Omental fat pad (tissue), 4 donors: Measurements from ENCODE around the gene IL24. TPM values are rescaled to one million over a fixed set of nuclear protein-coding genes. Genes with fewer than 3 reads are reported as not detected.

Experiments
- ATAC-seq: fragments of 150-250 bp; one replicate; pipeline ENCODE4 v1.9.1; 2016; ENCODE audit warnings: mild to moderate bottlenecking, moderate library complexity; ENCODE audit not compliant: low FRiP score
- DNase-seq: peaks from one replicate; pipeline ENCODE4 v3.0.0-alpha.2; 2019; ENCODE audit warnings: low spot score
- total RNA-seq, 4 donors: library from RNA; depleted of rRNA; stranded (reverse); fragments of >200 nt; gene quantifications; one replicate each; pipeline ENCODE4 v1.1.0, GENCODE V29; 2016
- TF ChIP-seq, protein P1 (sequence below), 3 donors: fragments of 450-650 bp; IDR thresholded peaks; one replicate each; pipeline ENCODE4 v1.5.1; 2016 to 2017; ENCODE audit warnings: antibody characterized with exemption in 3 of 3, mild to moderate bottlenecking in 3 of 3, moderate library complexity in 2 of 3

IL24 gene
- total RNA-seq, 4 donors from 2014 or later, result 5.1 to 65.1 TPM; not detected in 2

DNA sequence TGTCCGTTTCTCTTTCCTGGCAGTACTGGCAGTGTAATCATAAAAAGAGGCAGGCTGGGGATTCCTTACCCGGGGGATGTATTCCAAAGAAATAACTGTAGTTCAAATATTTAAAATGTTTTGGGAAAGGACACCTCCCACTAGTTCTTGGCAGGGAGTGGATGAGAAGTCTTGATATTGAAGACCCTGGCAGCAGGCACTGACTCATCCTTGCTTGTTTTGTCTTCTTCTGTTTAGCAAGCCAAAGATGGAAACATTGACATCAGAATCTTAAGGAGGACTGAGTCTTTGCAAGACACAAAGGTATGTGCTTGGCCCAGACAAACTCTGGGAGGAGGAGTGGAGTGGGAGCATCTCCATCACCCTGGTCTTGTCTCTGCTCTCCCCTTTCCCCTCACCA, 31.2 kb upstream of the IL24 start:
- DNase-seq, result no peak
- TF ChIP-seq, protein P1, sequence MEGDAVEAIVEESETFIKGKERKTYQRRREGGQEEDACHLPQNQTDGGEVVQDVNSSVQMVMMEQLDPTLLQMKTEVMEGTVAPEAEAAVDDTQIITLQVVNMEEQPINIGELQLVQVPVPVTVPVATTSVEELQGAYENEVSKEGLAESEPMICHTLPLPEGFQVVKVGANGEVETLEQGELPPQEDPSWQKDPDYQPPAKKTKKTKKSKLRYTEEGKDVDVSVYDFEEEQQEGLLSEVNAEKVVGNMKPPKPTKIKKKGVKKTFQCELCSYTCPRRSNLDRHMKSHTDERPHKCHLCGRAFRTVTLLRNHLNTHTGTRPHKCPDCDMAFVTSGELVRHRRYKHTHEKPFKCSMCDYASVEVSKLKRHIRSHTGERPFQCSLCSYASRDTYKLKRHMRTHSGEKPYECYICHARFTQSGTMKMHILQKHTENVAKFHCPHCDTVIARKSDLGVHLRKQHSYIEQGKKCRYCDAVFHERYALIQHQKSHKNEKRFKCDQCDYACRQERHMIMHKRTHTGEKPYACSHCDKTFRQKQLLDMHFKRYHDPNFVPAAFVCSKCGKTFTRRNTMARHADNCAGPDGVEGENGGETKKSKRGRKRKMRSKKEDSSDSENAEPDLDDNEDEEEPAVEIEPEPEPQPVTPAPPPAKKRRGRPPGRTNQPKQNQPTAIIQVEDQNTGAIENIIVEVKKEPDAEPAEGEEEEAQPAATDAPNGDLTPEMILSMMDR (IDR thresholded peaks at IDR 0.05), result no peak

DNA sequence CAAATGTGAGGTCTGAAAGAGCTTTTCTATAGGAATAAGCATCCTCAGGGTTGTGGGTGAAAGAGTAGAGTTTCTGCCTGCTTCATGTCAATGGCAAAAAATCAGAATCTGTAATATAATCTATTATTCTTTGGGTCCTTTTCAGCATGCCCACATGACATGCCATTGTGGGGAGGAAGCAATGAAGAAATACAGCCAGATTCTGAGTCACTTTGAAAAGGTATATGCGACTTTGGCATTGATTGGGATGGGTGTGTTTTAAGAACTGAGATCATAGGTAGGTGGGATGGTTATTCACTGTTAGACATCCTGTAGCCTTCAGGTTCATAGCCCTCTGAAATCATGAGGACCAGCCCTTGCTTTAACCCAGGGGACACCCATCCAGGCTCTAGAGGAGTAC, 30.0 kb upstream of the IL24 start:
- TF ChIP-seq, protein P1 (IDR thresholded peaks at IDR 0.05), result no peak
- DNase-seq (no peak), ATAC-seq (peak; percentile 41)

More for the DNA sequence above, 31.2 kb upstream of the IL24 start:
- ATAC-seq, result peak; percentile 69

DNA sequence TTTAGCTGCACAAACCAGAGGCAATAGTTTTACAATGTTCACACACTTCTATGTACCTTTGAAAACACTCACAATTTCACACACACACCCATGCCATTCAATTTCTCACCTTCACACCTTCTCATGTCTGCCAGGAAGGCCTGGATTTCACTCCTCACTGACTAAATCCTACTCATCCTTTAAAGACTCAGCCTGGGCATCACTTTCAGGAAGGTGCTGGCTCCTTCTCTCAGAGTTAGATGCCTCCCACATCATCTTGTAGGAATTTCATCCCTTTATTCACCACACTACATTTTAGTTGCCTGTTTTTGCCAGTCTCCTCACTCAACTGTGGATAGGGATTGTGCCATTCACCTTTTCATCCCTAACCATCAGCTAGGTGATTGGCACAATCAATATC, 29.5 kb upstream of the IL24 start:
- DNase-seq, result no peak
- ATAC-seq, result peak; percentile 62
- TF ChIP-seq, protein P1 (IDR thresholded peaks at IDR 0.05), result no peak

DNA sequence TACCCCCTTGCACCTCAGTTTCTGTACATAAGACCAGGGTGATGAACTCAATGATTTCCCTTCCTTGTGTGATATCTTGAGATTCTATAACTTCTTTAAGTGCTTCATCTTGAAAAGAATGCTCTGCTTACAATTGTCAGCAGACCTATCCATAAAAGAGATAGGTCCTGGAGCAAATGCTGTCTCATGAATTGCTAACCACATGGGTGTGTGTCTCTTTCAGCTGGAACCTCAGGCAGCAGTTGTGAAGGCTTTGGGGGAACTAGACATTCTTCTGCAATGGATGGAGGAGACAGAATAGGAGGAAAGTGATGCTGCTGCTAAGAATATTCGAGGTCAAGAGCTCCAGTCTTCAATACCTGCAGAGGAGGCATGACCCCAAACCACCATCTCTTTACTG, 29.0 kb upstream of the IL24 start:
- TF ChIP-seq, protein P1 (IDR thresholded peaks at IDR 0.05), result no peak
- ATAC-seq, result no peak

DNA sequence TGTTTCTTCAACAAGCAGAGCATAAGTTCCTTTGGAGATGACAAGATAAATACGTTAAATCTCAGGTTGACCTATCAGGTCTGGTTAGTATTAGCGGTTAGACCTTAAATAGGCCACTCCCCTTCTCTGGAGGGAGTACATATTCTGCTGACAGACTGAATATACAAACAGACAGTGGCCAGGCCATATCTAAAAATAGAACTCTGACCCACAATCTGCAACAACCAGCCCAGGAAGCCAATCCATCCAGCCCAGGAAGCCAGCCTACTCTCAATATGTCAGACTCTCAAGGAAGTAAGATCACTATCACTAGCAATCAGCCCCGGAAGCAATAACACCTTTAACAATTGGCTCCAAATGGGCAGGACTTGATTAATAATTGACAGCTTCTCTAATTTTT, 25.1 kb upstream of the IL24 start:
- DNase-seq, result no peak
- TF ChIP-seq, protein P1 (IDR thresholded peaks at IDR 0.05), result no peak
- ATAC-seq, result no peak

More for the DNA sequence above, 29.0 kb upstream of the IL24 start:
- DNase-seq, result no peak

DNA sequence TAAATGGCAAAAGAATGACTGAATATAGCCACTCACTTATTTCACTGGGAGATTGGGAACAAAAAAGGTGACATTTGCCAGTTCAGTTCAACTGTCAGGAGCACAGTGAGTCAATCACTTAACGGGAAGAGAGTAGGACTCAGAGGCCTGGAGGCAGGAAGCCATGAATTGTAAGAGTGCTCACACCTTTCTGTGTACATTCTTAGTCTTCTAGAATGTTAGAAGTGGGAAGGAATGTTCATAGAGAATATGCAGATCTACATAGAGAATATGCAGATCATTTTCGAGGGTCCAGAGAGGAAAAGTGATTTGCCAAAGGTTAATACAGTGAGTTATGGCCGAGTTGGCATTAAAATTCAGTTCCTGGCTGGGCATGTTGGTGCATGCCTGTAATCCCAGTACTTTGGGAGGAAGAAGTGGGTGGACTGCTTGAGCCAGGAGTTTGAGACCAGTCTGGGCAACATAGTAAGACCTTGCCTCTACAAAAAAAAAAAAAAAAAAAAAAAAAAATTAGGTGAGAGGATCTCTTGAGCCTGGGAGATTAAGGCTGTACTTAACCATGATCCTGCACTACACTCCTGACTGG, 23.5 kb upstream of the IL24 start:
- no peak for ATAC-seq
- TF ChIP-seq, protein P1 (IDR thresholded peaks at IDR 0.05), result no peak

DNA sequence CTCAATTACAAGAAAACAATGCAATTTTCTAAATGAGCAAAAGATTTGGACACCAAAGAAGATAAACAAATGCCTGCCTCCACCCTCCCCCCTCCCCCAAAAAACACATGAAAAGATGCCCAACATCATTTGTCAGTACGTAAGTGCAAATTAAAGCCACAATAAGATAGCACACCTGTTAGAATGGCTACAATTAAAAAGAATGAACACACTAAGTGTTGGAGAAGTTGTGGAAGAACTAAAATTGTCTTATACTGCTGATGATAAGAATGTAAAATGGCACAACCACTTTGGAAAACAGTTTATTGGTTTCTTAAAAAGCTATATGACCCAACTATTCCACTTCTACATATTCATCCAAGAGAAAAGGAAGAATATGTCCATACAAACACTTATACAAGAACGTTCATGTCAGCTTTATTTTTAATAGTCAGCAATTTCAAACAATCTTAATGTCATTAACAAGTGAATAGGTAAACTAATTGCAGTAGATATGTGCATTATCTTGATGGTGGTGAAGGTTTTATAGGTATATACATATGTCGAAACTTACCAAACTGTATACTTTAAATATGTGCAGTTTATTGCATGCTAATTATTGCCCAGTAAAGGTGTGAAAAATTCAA, 21.4 kb upstream of the IL24 start:
- TF ChIP-seq, protein P1 (IDR thresholded peaks at IDR 0.05), result no peak
- ATAC-seq, result no peak

More for the DNA sequence above, 23.5 kb upstream of the IL24 start:
- no peak for DNase-seq

More for the DNA sequence above, 21.4 kb upstream of the IL24 start:
- DNase-seq, result no peak
